IMR-90 (cell line): ENCODE results near the gene PPARG.

Experiments used
- BHLHE40 ChIP-seq: fragments of 150-350 bp; IDR thresholded peaks from 2 replicates; pipeline ENCODE4 v1.6.1; 2016; ENCODE audit warnings: mild to moderate bottlenecking, low read depth, low read length
- CEBPB ChIP-seq: IDR thresholded peaks from 2 replicates; pipeline ENCODE4 v1.6.1; 2012; ENCODE audit warnings: low read depth, low read length, improper control_type of control experiment
- CTCF ChIP-seq: conservative IDR thresholded peaks from 2 replicates; pipeline ENCODE4 v1.5.1; 2012; ENCODE audit warnings: mild to moderate bottlenecking, low read depth, low read length, improper control_type of control experiment
- MXI1 ChIP-seq: IDR thresholded peaks from 2 replicates; pipeline ENCODE4 v1.6.1; 2012; ENCODE audit warnings: low read depth, mild to moderate bottlenecking, low read length, moderate library complexity, borderline replicate concordance
- POLR2A ChIP-seq: IDR thresholded peaks from 2 replicates; pipeline ENCODE4 v1.6.1; 2012; ENCODE audit warnings: mild to moderate bottlenecking, low read depth, low read length

GRCh38 chr3:12357456-12357855 lies 68.6 kb downstream of the PPARG start:
- no peak for TF ChIP-seq CTCF
- no peak for TF ChIP-seq MXI1
- no peak for TF ChIP-seq POLR2A
- no peak for TF ChIP-seq CEBPB
- TF ChIP-seq BHLHE40: no peak
